Prostate gland (tissue), 2 donors: ENCODE results near the gene ANKRD11.

Experiments
- POLR2AphosphoS5 ChIP-seq: sonication (generic); formaldehyde crosslinking; IDR thresholded peaks from one replicate; pipeline ENCODE4 v1.6.1; 2017; ENCODE audit warnings: antibody characterized with exemption
- TF ChIP-seq, protein P1 (sequence below), 4 experiments: fragments of 200-600 bp in 2 of 4; fragments of 450-650 bp in 2 of 4; sonication (generic) in 2 of 4; IDR thresholded peaks; 1 replicate in 3 of 4; 2 replicates in 1 of 4; pipeline ENCODE4 v1.5.1; 2016 to 2019; ENCODE audit warnings: antibody characterized with exemption in 4 of 4, mild to moderate bottlenecking in 2 of 4, moderate library complexity in 2 of 4

DNA sequence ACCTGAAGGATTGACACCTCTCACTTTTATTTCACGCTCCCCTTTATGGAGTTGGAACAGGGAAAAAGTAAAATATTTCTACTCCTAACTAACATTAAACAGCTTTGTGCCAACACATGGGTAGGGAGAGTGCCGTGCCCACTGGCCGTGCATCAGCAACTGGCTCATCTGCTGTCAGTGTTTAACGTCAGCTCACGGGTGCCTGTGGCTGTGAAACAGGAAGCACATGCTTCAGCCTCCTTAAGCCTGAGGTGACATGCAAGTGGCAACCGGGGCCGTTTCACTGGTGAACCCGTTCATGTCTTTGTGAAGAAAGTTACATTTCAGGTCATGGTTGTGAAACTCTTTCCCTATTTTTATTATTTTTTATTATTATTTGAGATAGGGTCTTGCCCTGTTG is 21.0 kb upstream of the ANKRD11 start:
- TF ChIP-seq, protein P1, sequence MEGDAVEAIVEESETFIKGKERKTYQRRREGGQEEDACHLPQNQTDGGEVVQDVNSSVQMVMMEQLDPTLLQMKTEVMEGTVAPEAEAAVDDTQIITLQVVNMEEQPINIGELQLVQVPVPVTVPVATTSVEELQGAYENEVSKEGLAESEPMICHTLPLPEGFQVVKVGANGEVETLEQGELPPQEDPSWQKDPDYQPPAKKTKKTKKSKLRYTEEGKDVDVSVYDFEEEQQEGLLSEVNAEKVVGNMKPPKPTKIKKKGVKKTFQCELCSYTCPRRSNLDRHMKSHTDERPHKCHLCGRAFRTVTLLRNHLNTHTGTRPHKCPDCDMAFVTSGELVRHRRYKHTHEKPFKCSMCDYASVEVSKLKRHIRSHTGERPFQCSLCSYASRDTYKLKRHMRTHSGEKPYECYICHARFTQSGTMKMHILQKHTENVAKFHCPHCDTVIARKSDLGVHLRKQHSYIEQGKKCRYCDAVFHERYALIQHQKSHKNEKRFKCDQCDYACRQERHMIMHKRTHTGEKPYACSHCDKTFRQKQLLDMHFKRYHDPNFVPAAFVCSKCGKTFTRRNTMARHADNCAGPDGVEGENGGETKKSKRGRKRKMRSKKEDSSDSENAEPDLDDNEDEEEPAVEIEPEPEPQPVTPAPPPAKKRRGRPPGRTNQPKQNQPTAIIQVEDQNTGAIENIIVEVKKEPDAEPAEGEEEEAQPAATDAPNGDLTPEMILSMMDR (IDR thresholded peaks at IDR 0.05), result no peak
- no peak for TF ChIP-seq POLR2AphosphoS5
